Suprapubic skin (tissue), 4 donors: Measurements from ENCODE around the gene INS.

Experiments used
- POLR2A ChIP-seq, 2 donors: fragments of 450-650 bp; IDR thresholded peaks; one replicate each; pipeline ENCODE4 v1.6.1; 2017; ENCODE audit warnings: antibody characterized with exemption in 2 of 2, mild to moderate bottlenecking in 2 of 2, moderate library complexity in 2 of 2
- POLR2AphosphoS5 ChIP-seq, 3 donors: sonication (generic); formaldehyde crosslinking; IDR thresholded peaks; one replicate each; pipeline ENCODE4 v1.6.1; 2017; ENCODE audit warnings: antibody characterized with exemption in 3 of 3
- TF ChIP-seq, protein P1 (sequence below), 2 donors: fragments of 200-600 bp in 1 of 2; fragments of 450-650 bp in 1 of 2; sonication (generic) in 1 of 2; IDR thresholded peaks; one replicate each; pipeline ENCODE4 v1.5.1; 2016 to 2019; ENCODE audit warnings: antibody characterized with exemption in 2 of 2, mild to moderate bottlenecking in 1 of 2, moderate library complexity in 1 of 2

DNA sequence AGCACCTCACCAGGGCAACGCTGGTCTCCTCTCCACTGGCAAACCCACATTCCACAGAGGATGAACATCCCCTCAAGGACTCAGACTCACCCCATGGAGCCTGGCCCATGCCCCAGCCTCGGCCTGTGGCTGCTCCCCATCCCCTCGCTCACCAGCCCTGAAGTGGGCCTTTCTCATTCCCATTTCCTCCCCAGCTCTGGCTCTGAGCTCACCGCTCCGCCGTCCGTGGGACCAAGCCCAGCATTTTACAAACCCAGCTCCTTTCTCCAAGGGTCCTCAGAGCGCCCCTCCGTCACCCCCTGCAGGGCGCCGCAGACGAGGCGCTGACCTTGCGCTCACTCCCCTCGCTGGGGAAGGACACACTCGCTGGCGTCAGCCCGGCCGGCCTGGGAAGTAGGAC is 15.0 kb downstream of the INS start:
- TF ChIP-seq, protein P1, sequence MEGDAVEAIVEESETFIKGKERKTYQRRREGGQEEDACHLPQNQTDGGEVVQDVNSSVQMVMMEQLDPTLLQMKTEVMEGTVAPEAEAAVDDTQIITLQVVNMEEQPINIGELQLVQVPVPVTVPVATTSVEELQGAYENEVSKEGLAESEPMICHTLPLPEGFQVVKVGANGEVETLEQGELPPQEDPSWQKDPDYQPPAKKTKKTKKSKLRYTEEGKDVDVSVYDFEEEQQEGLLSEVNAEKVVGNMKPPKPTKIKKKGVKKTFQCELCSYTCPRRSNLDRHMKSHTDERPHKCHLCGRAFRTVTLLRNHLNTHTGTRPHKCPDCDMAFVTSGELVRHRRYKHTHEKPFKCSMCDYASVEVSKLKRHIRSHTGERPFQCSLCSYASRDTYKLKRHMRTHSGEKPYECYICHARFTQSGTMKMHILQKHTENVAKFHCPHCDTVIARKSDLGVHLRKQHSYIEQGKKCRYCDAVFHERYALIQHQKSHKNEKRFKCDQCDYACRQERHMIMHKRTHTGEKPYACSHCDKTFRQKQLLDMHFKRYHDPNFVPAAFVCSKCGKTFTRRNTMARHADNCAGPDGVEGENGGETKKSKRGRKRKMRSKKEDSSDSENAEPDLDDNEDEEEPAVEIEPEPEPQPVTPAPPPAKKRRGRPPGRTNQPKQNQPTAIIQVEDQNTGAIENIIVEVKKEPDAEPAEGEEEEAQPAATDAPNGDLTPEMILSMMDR (IDR thresholded peaks at IDR 0.05), result no peak
- TF ChIP-seq POLR2AphosphoS5 (IDR thresholded peaks at IDR 0.05) (no peak), POLR2A (IDR thresholded peaks at IDR 0.05) (no peak)
